ENCODE results near the gene RAB25. TPM values are rescaled to one million over a fixed set of nuclear protein-coding genes. Genes with fewer than 3 reads are reported as not detected.

The RAB25 gene
- total RNA-seq, 1 donor from 2014 or later: 3.1 TPM

- Histone ChIP-seq H4K20me1 (ENCODE audit: insufficient read depth, low read length) (peaks cover 61% of the 10 kb centered on the region), H3K4me1 (ENCODE audit: insufficient read depth, low read length) (peaks cover 9% of the 10 kb centered on the region), H3K9ac (ENCODE audit: low read length) (no peak overlapping the region), H2AFZ (ENCODE audit: low read depth, low read length) (no peak overlapping the region), H3K4me2 (ENCODE audit: low read length) (no peak overlapping the region), H3K36me3 (ENCODE audit: insufficient read depth, low read length) (peaks cover 4% of the 10 kb centered on the region), H3K27ac (ENCODE audit: low read depth, low read length) (no peak overlapping the region), H3K9me3 (ENCODE audit: insufficient read depth, low read depth, low read length) (no peaks in the 10 kb centered on the region), H3K27me3 (ENCODE audit: insufficient read depth, low read length) (no peaks in the 10 kb centered on the region), H3K4me3 (ENCODE audit: insufficient read depth, low read depth, low read length) (no peak overlapping the region), H3K79me2 (ENCODE audit: insufficient read depth, low read length) (peaks cover 27% of the 10 kb centered on the region)
- H3K27ac Mint-ChIP-seq (ENCODE audit: unreplicated experiment): no peak overlapping the region
- TF ChIP-seq EZH2 (IDR thresholded peaks at IDR 0.05; ENCODE audit: insufficient read depth, low read length) (no peak), CTCF (IDR thresholded peaks at IDR 0.05; ENCODE audit: insufficient read depth, low read depth, low read length) (no peak)
- no peak overlapping the region for H3K4me3 Mint-ChIP-seq (ENCODE audit: unreplicated experiment)
- DNase-seq (ENCODE audit: low read depth) (no peak), FAIRE-seq (no peak)
- peaks cover 14% of the 10 kb centered on the region for H3K36me3 Mint-ChIP-seq (ENCODE audit: low read depth, unreplicated experiment)
- no peaks in the 10 kb centered on the region for H3K27me3 Mint-ChIP-seq (ENCODE audit: low read depth, unreplicated experiment)
- H3K9me3 Mint-ChIP-seq (ENCODE audit: unreplicated experiment): no peaks in the 10 kb centered on the region
- H3K4me1 Mint-ChIP-seq (ENCODE audit: low read depth, unreplicated experiment): peaks cover 32% of the 10 kb centered on the region
Observed at GRCh38 chr1:156072251-156072650, 11.3 kb downstream of the RAB25 start.

- Mint-ChIP-seq H3K27me3 (ENCODE audit: low read depth, unreplicated experiment) (no peaks in the 10 kb centered on the region), H3K4me3 (ENCODE audit: unreplicated experiment) (no peak overlapping the region), H3K36me3 (ENCODE audit: low read depth, unreplicated experiment) (peaks cover 14% of the 10 kb centered on the region), H3K4me1 (ENCODE audit: low read depth, unreplicated experiment) (peaks cover 37% of the 10 kb centered on the region), H3K27ac (ENCODE audit: unreplicated experiment) (no peak overlapping the region), H3K9me3 (ENCODE audit: unreplicated experiment) (no peaks in the 10 kb centered on the region)
- DNase-seq (ENCODE audit: low read depth): no peak
- no peak overlapping the region for H3K9ac ChIP-seq (ENCODE audit: low read length)
- FAIRE-seq: no peak
- peaks cover 70% of the 10 kb centered on the region for H4K20me1 ChIP-seq (ENCODE audit: insufficient read depth, low read length)
- peaks cover 17% of the 10 kb centered on the region for H3K4me1 ChIP-seq (ENCODE audit: insufficient read depth, low read length)
- no peak overlapping the region for H3K4me3 ChIP-seq (ENCODE audit: insufficient read depth, low read depth, low read length)
- H3K27ac ChIP-seq (ENCODE audit: low read depth, low read length): no peak overlapping the region
- no peak overlapping the region for H2AFZ ChIP-seq (ENCODE audit: low read depth, low read length)
- H3K9me3 ChIP-seq (ENCODE audit: insufficient read depth, low read depth, low read length): no peaks in the 10 kb centered on the region
- H3K4me2 ChIP-seq (ENCODE audit: low read length): no peak overlapping the region
- no peak for TF ChIP-seq CTCF (IDR thresholded peaks at IDR 0.05; ENCODE audit: insufficient read depth, low read depth, low read length)
- TF ChIP-seq EZH2 (IDR thresholded peaks at IDR 0.05; ENCODE audit: insufficient read depth, low read length): no peak
- peaks cover 4% of the 10 kb centered on the region for H3K36me3 ChIP-seq (ENCODE audit: insufficient read depth, low read length)
- H3K27me3 ChIP-seq (ENCODE audit: insufficient read depth, low read length): no peaks in the 10 kb centered on the region
- H3K79me2 ChIP-seq (ENCODE audit: insufficient read depth, low read length): peaks cover 37% of the 10 kb centered on the region
Observed at GRCh38 chr1:156073110-156073687, 12.2 kb downstream of the RAB25 start.

GRCh38 chr1:156073740-156074139 is 12.8 kb downstream of the RAB25 start:
- Histone ChIP-seq H3K4me2 (ENCODE audit: low read length) (no peak overlapping the region), H3K9ac (ENCODE audit: low read length) (no peak overlapping the region), H3K27me3 (ENCODE audit: insufficient read depth, low read length) (no peaks in the 10 kb centered on the region), H3K9me3 (ENCODE audit: insufficient read depth, low read depth, low read length) (no peaks in the 10 kb centered on the region), H3K4me1 (ENCODE audit: insufficient read depth, low read length) (peaks cover 22% of the 10 kb centered on the region), H4K20me1 (ENCODE audit: insufficient read depth, low read length) (peaks cover 76% of the 10 kb centered on the region), H2AFZ (ENCODE audit: low read depth, low read length) (no peak overlapping the region), H3K27ac (ENCODE audit: low read depth, low read length) (no peak overlapping the region), H3K79me2 (ENCODE audit: insufficient read depth, low read length) (peaks cover 42% of the 10 kb centered on the region), H3K36me3 (ENCODE audit: insufficient read depth, low read length) (peaks cover 4% of the 10 kb centered on the region), H3K4me3 (ENCODE audit: insufficient read depth, low read depth, low read length) (no peak overlapping the region)
- DNase-seq (ENCODE audit: low read depth) (no peak), FAIRE-seq (no peak)
- peaks cover 41% of the 10 kb centered on the region for H3K4me1 Mint-ChIP-seq (ENCODE audit: low read depth, unreplicated experiment)
- no peaks in the 10 kb centered on the region for H3K9me3 Mint-ChIP-seq (ENCODE audit: unreplicated experiment)
- no peak overlapping the region for H3K27ac Mint-ChIP-seq (ENCODE audit: unreplicated experiment)
- no peak overlapping the region for H3K4me3 Mint-ChIP-seq (ENCODE audit: unreplicated experiment)
- no peak for TF ChIP-seq EZH2 (IDR thresholded peaks at IDR 0.05; ENCODE audit: insufficient read depth, low read length)
- no peak for TF ChIP-seq CTCF (IDR thresholded peaks at IDR 0.05; ENCODE audit: insufficient read depth, low read depth, low read length)
- H3K27me3 Mint-ChIP-seq (ENCODE audit: low read depth, unreplicated experiment): no peaks in the 10 kb centered on the region
- peaks cover 17% of the 10 kb centered on the region for H3K36me3 Mint-ChIP-seq (ENCODE audit: low read depth, unreplicated experiment)

Data from astrocyte (in vitro differentiated cells and primary cell).